ENCODE data around the gene CD70.

DNA sequence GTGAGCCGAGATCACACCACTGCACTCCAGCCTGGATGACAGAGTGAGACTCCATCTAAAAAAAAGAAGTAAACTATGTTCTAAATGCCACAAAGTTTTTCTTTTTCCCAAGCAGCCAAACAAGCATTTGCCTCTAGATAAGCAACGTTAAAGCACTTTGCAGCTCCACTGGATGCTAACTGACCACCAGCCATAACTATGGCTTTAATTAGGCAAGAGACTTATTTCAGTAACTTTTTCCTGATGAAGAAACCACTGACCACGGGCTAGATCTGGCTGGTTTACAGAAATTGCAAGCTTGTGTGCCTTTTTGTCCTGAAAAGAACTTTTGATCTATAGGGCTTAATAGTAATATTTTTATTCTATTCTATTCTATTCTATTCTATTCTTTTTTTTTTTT lies 22.1 kb downstream of the CD70 start:
- TF ChIP-seq, protein P1, sequence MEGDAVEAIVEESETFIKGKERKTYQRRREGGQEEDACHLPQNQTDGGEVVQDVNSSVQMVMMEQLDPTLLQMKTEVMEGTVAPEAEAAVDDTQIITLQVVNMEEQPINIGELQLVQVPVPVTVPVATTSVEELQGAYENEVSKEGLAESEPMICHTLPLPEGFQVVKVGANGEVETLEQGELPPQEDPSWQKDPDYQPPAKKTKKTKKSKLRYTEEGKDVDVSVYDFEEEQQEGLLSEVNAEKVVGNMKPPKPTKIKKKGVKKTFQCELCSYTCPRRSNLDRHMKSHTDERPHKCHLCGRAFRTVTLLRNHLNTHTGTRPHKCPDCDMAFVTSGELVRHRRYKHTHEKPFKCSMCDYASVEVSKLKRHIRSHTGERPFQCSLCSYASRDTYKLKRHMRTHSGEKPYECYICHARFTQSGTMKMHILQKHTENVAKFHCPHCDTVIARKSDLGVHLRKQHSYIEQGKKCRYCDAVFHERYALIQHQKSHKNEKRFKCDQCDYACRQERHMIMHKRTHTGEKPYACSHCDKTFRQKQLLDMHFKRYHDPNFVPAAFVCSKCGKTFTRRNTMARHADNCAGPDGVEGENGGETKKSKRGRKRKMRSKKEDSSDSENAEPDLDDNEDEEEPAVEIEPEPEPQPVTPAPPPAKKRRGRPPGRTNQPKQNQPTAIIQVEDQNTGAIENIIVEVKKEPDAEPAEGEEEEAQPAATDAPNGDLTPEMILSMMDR (IDR thresholded peaks at IDR 0.05) = no peak
- no peak for TF ChIP-seq POLR2A (IDR thresholded peaks at IDR 0.05)
